IPS-NIHi7 (cell line): ENCODE measurements around the gene MYO5B.

Experiments
- DNase-seq: peaks from one replicate; pipeline ENCODE4 v3.0.0; 2012; ENCODE audit warnings: mixed read lengths; ENCODE audit errors: extremely low spot score

The MYO5B gene

GRCh38 chr18:49884959-49885358, 310.0 kb downstream of the MYO5B start:
- no peak for DNase-seq

GRCh38 chr18:49884465-49884864, 310.5 kb downstream of the MYO5B start:
- DNase-seq: no peak

GRCh38 chr18:49880661-49881060, 314.3 kb downstream of the MYO5B start:
- DNase-seq: no peak

- no peak for DNase-seq
Measured at GRCh38 chr18:49879271-49879580, 315.7 kb downstream of the MYO5B start.

- no peak for DNase-seq
Measured at GRCh38 chr18:49878567-49879270, 316.2 kb downstream of the MYO5B start.

- no peak for DNase-seq
Measured at GRCh38 chr18:49878015-49878414, 316.9 kb downstream of the MYO5B start.

GRCh38 chr18:49876536-49876935, 318.4 kb downstream of the MYO5B start:
- no peak for DNase-seq

- DNase-seq: no peak
Measured at GRCh38 chr18:49875783-49876182, 319.2 kb downstream of the MYO5B start.

- no peak for DNase-seq
Measured at GRCh38 chr18:49875155-49875554, 319.8 kb downstream of the MYO5B start.

GRCh38 chr18:49874238-49874637, 320.7 kb downstream of the MYO5B start:
- DNase-seq: no peak

GRCh38 chr18:49869354-49869753, 325.6 kb downstream of the MYO5B start:
- no peak for DNase-seq

- DNase-seq: no peak
Measured at GRCh38 chr18:49866680-49867079, 328.3 kb downstream of the MYO5B start.

GRCh38 chr18:49865401-49865800, 329.5 kb downstream of the MYO5B start:
- no peak for DNase-seq

GRCh38 chr18:49863769-49864621, 331.0 kb downstream of the MYO5B start:
- no peak for DNase-seq

- DNase-seq: no peak
Measured at GRCh38 chr18:49862656-49863385, 332.1 kb downstream of the MYO5B start.

GRCh38 chr18:49861659-49862058, 333.3 kb downstream of the MYO5B start:
- DNase-seq: no peak

- DNase-seq: no peak
Measured at GRCh38 chr18:49859725-49860124, 335.2 kb downstream of the MYO5B start.

GRCh38 chr18:49859021-49859359, 336.0 kb downstream of the MYO5B start:
- no peak for DNase-seq

GRCh38 chr18:49858309-49859020, 336.5 kb downstream of the MYO5B start:
- DNase-seq: peak; percentile 87

GRCh38 chr18:49857708-49858107, 337.2 kb downstream of the MYO5B start:
- DNase-seq: no peak

GRCh38 chr18:49856496-49856895, 338.5 kb downstream of the MYO5B start:
- no peak for DNase-seq
